ENCODE measurements around the gene SERPINF2. TPM values are rescaled to one million over a fixed set of nuclear protein-coding genes. Genes with fewer than 3 reads are reported as not detected.
"Not testable (repeated sequence)": the region's sequence is repeated elsewhere in the genome, so short reads cannot be mapped to it uniquely, and the experiment has no call there.

SERPINF2 gene
- total RNA-seq, 1 donor from 2014 or later, result 24.1 TPM

DNA sequence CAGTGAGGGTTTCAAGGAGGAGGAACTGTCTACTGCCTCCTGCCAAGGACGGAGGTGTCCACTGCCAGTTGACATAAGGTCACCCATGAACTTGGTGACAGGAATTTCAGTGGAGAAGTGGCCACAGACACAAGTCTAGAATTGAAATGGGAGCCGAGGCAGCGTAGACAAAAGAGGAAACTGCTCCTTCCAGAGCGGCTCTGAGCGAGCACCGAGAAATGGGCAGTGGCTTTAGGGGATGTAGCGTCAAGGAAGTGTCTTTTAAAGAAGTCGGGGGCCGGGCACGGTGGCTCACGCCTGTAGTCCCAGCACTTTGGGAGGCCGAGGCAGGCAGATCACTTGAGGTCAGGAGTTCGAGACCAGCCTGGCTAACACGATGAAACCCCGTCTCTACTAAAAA is 16.1 kb downstream of the SERPINF2 start:
- Histone ChIP-seq H3K4me3 (no peak overlapping the region), H3K9me3 (no peaks in the 10 kb centered on the region), H3K27ac (peak overlapping the region; percentile 31), H3K27me3 (ENCODE audit: low read depth) (no peaks in the 10 kb centered on the region), H3K36me3 (no peaks in the 10 kb centered on the region), H3K4me1 (peaks cover 25% of the 10 kb centered on the region)
- TF ChIP-seq, protein P1, sequence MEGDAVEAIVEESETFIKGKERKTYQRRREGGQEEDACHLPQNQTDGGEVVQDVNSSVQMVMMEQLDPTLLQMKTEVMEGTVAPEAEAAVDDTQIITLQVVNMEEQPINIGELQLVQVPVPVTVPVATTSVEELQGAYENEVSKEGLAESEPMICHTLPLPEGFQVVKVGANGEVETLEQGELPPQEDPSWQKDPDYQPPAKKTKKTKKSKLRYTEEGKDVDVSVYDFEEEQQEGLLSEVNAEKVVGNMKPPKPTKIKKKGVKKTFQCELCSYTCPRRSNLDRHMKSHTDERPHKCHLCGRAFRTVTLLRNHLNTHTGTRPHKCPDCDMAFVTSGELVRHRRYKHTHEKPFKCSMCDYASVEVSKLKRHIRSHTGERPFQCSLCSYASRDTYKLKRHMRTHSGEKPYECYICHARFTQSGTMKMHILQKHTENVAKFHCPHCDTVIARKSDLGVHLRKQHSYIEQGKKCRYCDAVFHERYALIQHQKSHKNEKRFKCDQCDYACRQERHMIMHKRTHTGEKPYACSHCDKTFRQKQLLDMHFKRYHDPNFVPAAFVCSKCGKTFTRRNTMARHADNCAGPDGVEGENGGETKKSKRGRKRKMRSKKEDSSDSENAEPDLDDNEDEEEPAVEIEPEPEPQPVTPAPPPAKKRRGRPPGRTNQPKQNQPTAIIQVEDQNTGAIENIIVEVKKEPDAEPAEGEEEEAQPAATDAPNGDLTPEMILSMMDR (IDR thresholded peaks at IDR 0.05), result no peak
- DNase-seq (no peak), ATAC-seq (no peak)
- intact Hi-C loops (cut with DNase I), result no loop called here

DNA sequence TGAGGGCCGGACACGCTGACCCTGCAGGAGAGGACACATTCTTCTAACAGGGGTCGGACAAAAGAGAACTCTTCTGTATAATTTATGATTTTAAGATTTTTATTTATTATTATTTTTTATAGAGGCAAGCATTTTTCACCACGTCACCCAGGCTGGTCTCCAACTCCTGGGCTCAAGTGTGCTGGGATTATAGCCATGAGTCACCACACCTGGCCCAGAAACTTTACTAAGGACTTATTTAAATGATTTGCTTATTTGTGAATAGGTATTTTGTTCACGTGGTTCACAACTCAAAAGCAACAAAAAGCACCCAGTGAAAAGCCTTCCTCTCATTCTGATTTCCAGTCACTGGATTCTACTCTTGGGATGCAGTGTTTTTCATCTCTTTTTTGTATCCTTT is 16.9 kb downstream of the SERPINF2 start:
- H3K36me3 ChIP-seq, result no peaks in the 10 kb centered on the region
- DNase-seq, result no peak
- peak overlapping the region; percentile 31 for H3K27ac ChIP-seq

DNA sequence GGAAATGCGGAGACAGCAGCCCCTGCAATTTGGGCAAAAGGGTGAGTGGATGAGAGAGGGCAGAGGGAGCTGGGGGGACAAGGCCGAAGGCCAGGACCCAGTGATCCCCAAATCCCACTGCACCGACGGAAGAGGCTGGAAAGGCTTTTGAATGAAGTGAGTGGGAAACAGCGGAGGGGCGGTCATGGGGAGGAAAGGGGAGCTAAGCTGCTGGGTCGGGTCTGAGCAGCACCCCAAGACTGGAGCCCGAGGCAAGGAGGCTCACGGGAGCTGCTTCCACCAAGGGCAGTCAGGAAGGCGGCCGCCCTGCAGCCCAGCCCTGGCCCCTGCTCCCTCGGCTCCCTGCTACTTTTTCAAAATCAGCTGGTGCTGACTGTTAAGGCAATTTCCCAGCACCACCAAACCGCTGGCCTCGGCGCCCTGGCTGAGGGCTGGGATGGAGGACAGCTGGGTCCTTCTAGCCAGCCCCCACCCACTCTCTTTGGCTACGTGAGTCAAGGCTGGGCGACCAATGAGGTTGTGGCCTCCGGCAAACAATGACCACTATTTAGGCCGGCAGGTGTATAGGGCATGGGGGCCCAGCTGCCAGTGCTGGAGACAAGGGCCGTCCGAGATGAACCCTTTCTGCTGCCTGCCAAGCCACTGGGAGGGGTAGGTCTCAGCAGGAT is 19.7 kb downstream of the SERPINF2 start:
- DNase-seq, result no peak
- intact Hi-C loops (cut with DNase I), result no loop called here
- TF ChIP-seq, protein P1 (IDR thresholded peaks at IDR 0.05), result no peak

More for the DNA sequence above, 16.9 kb downstream of the SERPINF2 start:
- Histone ChIP-seq H3K9me3 (no peaks in the 10 kb centered on the region), H3K4me1 (peaks cover 25% of the 10 kb centered on the region), H3K4me3 (no peak overlapping the region), H3K27me3 (ENCODE audit: low read depth) (no peaks in the 10 kb centered on the region)
- TF ChIP-seq, protein P1 (IDR thresholded peaks at IDR 0.05), result no peak
- peak in 1 of 2 donors; percentile 55 for ATAC-seq
- intact Hi-C loops (cut with DNase I), result no loop called here

DNA sequence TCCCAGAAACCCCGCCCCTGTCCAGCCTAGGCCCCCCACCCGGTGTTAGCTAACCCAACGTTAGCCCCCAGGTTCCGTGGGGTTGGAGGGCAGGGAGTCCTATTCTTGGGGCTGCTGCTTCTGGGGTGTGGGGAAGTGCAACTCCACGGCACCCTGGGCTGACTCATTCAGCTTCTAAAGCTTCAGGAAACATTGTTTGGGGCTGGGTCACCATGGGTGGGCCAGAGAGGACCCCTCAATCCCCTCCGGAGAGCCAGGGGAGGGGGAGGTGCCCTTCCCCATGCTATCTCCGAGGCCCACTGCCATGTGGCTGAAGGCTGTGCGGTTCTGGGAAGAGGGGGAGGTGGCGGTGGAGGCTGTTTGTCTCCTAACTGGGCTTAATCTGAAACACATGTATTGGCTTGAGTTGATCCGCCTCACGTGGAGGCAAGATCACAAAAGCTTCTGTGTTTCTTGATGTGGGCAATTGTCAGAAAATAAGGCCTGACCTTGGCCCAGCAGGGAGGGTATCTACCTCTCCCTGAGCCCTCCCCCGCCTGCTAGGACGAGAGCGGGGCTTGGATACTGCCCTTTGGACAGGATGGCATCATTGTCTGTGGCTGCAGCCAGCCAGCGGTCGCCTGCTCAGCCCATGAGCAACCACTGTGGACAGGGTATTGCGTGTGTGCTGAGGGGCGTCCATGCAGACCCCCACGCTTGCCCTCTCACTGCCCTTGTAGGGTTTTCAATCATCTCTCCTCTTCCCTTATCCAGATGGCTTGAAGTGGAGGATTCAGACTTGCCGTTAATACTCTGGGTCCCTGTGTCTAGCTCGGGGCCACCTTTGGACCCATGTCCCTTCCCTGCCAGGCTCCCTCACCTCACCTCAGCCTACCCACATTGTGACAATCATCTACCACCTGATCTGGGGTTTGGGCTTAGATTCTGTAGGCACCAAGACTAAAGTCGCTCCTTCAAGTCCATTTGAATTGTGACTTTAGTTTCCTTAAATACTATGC is 20.5 kb downstream of the SERPINF2 start:
- Histone ChIP-seq H3K27me3 (ENCODE audit: low read depth) (no peaks in the 10 kb centered on the region), H3K4me3 (peak overlapping the region; percentile 52), H3K9me3 (no peaks in the 10 kb centered on the region), H3K4me1 (peaks cover 36% of the 10 kb centered on the region), H3K36me3 (no peaks in the 10 kb centered on the region), H3K27ac (peak overlapping the region; percentile 75)
- TF ChIP-seq, protein P1 (IDR thresholded peaks at IDR 0.05), result no peak
- peak; percentile 27 to 38 for ATAC-seq
- DNase-seq, result no peak
- intact Hi-C loops (cut with DNase I), result no loop called here

More for the DNA sequence above, 19.7 kb downstream of the SERPINF2 start:
- H3K4me1 ChIP-seq, result peaks cover 36% of the 10 kb centered on the region
- H3K4me3 ChIP-seq, result peak overlapping the region; percentile 52
- peak; percentile 20 to 67 for ATAC-seq
- H3K36me3 ChIP-seq, result no peaks in the 10 kb centered on the region
- peak overlapping the region; percentile 75 for H3K27ac ChIP-seq
- no peaks in the 10 kb centered on the region for H3K27me3 ChIP-seq (ENCODE audit: low read depth)
- no peaks in the 10 kb centered on the region for H3K9me3 ChIP-seq

DNA sequence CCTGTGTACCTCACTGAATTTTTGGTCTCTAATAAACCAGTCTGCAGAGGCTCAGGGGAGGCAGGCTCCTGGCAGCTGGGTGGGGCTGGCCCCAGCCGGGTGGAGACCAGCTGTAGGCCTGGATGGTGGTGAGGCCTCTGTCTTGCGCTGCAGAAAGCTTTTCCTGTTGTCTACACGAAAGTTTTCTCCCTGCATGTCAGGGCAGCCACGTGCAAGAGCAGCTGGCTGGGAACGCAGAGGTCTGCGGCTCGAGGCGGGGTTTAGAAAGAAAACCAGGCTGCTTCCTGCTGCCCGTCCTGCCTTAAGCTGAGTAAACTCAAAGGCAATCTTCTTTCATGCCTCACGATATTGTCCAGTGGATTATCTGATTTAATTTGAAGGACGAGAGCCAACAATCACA is 21.6 kb downstream of the SERPINF2 start:
- peak; percentile 70 for DNase-seq
- TF ChIP-seq, protein P1 (IDR thresholded peaks at IDR 0.05), result no peak
- Histone ChIP-seq H3K27ac (peak overlapping the region; percentile 75), H3K9me3 (no peaks in the 10 kb centered on the region), H3K27me3 (ENCODE audit: low read depth) (no peaks in the 10 kb centered on the region), H3K4me1 (peaks cover 36% of the 10 kb centered on the region), H3K36me3 (no peaks in the 10 kb centered on the region), H3K4me3 (peak overlapping the region; percentile 52)
- intact Hi-C loops (cut with DNase I), result no loop called here
- ATAC-seq, result peak; percentile 27 to 72

DNA sequence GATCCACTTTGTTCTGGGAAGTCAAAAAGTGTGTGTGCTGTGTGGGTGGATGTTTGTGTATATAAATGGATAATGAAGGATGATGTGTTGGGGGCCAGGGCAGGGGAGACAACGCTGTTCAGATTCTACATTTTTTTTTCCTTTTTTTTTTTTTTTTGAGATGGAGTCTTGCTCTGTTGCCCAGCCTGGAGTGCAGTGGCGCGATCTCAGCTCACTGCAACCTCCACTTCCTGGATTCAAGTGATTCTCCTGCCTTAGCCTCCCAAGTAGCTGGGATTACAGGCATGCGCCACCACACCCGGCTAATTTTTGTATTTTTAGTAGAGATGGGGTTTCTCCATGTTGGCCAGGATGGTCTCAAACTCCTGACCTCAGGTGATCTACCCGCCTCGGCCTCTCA is 22.0 kb downstream of the SERPINF2 start:
- DNase-seq; ATAC-seq; H3K9me3 ChIP-seq; H3K27me3 ChIP-seq (ENCODE audit: low read depth); H3K36me3 ChIP-seq; intact Hi-C loops (cut with DNase I); H3K4me3 ChIP-seq: not testable (repeated sequence)
- peak overlapping the region; percentile 75 for H3K27ac ChIP-seq
- H3K4me1 ChIP-seq, result peaks cover 40% of the 10 kb centered on the region

Data from lower lobe of right lung (tissue), 2 donors.